ENCODE measurements around the gene SCYGR8. TPM values are rescaled to one million over a fixed set of nuclear protein-coding genes. Genes with fewer than 3 reads are reported as not detected.
A peak's percentile ranks its signal among the peaks of the same experiment; 100 is the strongest.

The SCYGR8 gene
- total RNA-seq, 2 donors from 2014 or later, result not detected

- H3K27ac ChIP-seq, result peak overlapping the region; percentile 70
- intact Hi-C loops (cut with DNase I), result no loop called here
- H3K27me3 ChIP-seq, result no peaks in the 10 kb centered on the region
- no peaks in the 10 kb centered on the region for H3K36me3 ChIP-seq
- no peaks in the 10 kb centered on the region for H3K9me3 ChIP-seq
- no peak for TF ChIP-seq CTCF (IDR thresholded peaks at IDR 0.05)
- no peak overlapping the region for H3K4me3 ChIP-seq
- DNase-seq, result no peak
- H3K9ac ChIP-seq (ENCODE audit: low read depth in 2 of 2, low read length in 2 of 2), result no peak overlapping the region
- H3K4me1 ChIP-seq, result peaks cover 8% of the 10 kb centered on the region
Measured at GRCh38 chr2:227793148-227793712, 47.5 kb downstream of the SCYGR8 start.

Other genes starting within 250 kb of the SCYGR8 start
- gene SCYGR2, start 147.0 kb upstream of the SCYGR8 start, total RNA-seq, result not detected
- not detected for gene SCYGR3, start 131.1 kb upstream of the SCYGR8 start, total RNA-seq
- gene SCYGR4, start 128.4 kb upstream of the SCYGR8 start, total RNA-seq, result not detected
- gene SCYGR5, start 79.1 kb upstream of the SCYGR8 start, total RNA-seq, result not detected
- gene SLC19A3, start 27.9 kb upstream of the SCYGR8 start, total RNA-seq, result 10 to 100 TPM in 1 of 2 donors, 1 to 10 TPM in 1; 6.4 to 19.6 TPM
- not detected for gene SCYGR6, start 21.1 kb upstream of the SCYGR8 start, total RNA-seq
- not detected for gene SCYGR7, start 17.6 kb upstream of the SCYGR8 start, total RNA-seq
- 10 to 100 TPM; 11.5 to 43.5 TPM for gene CCL20, start 67.9 kb downstream of the SCYGR8 start, total RNA-seq
- not detected for gene DAW1, start 125.7 kb downstream of the SCYGR8 start, total RNA-seq